Ovary (tissue), 9 donors: ENCODE measurements around the gene KRT3. TPM values are rescaled to one million over a fixed set of nuclear protein-coding genes. Genes with fewer than 3 reads are reported as not detected.

Experiments used
- DNase-seq, 5 donors: peaks; one replicate each; pipeline ENCODE4 v3.0.0-alpha.2; 2019 to 2020
- H3K27ac ChIP-seq, 2 donors: fragments of 200-600 bp; one replicate each; pipeline versions ENCODE4 v1.5.1 to v1.8.0; 2019 to 2022
- H3K27me3 ChIP-seq: fragments of 200-600 bp; one replicate; pipeline ENCODE4 v1.8.0; 2022
- H3K36me3 ChIP-seq: fragments of 200-600 bp; sonication (generic); one replicate; pipeline ENCODE4 v1.5.1; 2019
- H3K4me1 ChIP-seq: one replicate; pipeline ENCODE4 v1.8.1; 2013; ENCODE audit warnings: mild to moderate bottlenecking, moderate library complexity; ENCODE audit not compliant: insufficient read depth
- H3K4me3 ChIP-seq: fragments of 200-600 bp; sonication (generic); one replicate; pipeline ENCODE4 v1.5.1; 2017
- H3K9me3 ChIP-seq, 2 donors: fragments of 200-600 bp in 1 of 2; sonication (generic) in 1 of 2; one replicate each; pipeline versions ENCODE4 v1.5.1 to v1.8.1; 2013 to 2019; ENCODE audit warnings: mild to moderate bottlenecking in 1 of 2, moderate library complexity in 1 of 2
- CTCF ChIP-seq, 3 donors: fragments of 450-650 bp in 2 of 3; fragments of 200-600 bp in 1 of 3; IDR thresholded peaks; one replicate each; pipeline versions ENCODE4 v1.5.1 to v1.8.0; 2016 to 2022; ENCODE audit warnings: antibody characterized with exemption in 3 of 3, mild to moderate bottlenecking in 1 of 3
- EP300 ChIP-seq: sonication (generic); formaldehyde crosslinking; IDR thresholded peaks from one replicate; pipeline ENCODE4 v1.6.1; 2017; ENCODE audit warnings: antibody characterized with exemption
- POLR2A ChIP-seq: fragments of 450-650 bp; IDR thresholded peaks from one replicate; pipeline ENCODE4 v1.6.1; 2017; ENCODE audit warnings: antibody characterized with exemption, mild to moderate bottlenecking, moderate library complexity
- WGBS, 3 donors: extraction: QIAGEN DNeasy Blood & Tissue Kit in 1 of 3; methylation state at CpG; one replicate each; pipeline versions ENCODE4 v1.1.5 to v1.1.7; 2013 to 2017; 5-methylcytosine and 5-hydroxymethylcytosine counted together
- intact Hi-C, 4 donors: fragments of 100-400 bp; cut with DNase I; formaldehyde crosslinking; loops; one replicate each; pipeline versions ENCODE4 v1.11.0 to v1.15.1; 2022 to 2023
- polyA plus RNA-seq, 2 donors: library from polyadenylated mRNA; stranded (reverse); fragments of 200-250 nt in 1 of 2; fragments of 350-450 nt in 1 of 2; fragmentation: Illumina TruSeq in 1 of 2; extraction: RNeasy Lipid Tissue Mini Kit (QIAGEN cat#74804) in 1 of 2; gene quantifications; one replicate each; pipeline ENCODE4 v1.2.3, GENCODE V29; 2013 to 2014
- total RNA-seq, 7 donors: library from RNA; depleted of rRNA in 2 of 7; stranded (reverse); fragments of >200 nt in 2 of 7; fragmentation: NEBNext Ultra II Directional in 3 of 7; extraction: Animal tissue kit (Norgen Biotek cat#: 25700) in 3 of 7; gene quantifications; one replicate each; pipeline versions ENCODE4 v1.1.0 to v1.2.4, GENCODE V29; 2016 to 2023
- donor health status: DM: no; HTN: no; CAD: no; lungs with moderate emphysema.
- donor health status: DM: no; HTN: no; CAD: no.
- donor health status: Bipolar disorder and iron deficiency.
- donor health status: DM: yes; HTN: yes; CAD: no.
- donor health status: DM: no; HTN: no; CAD: no.
- donor health status: DM: yes; HTN: yes; CAD: no.

Gene KRT3
- total and polyA plus RNA-seq, 9 donors, result not detected

GRCh38 chr12:52768479-52769200, 27.3 kb downstream of the KRT3 start:
- WGBS, 3 donors, result 80 to 86% (median 84%) methylated on average over 10 of the region's 10 CpGs
- H3K4me3 ChIP-seq, result no peak overlapping the region
- no peaks in the 10 kb centered on the region for H3K4me1 ChIP-seq
- intact Hi-C loops, result no loop called here
- no peaks in the 10 kb centered on the region for H3K36me3 ChIP-seq
- H3K27ac ChIP-seq, result no peak overlapping the region
- no peaks in the 10 kb centered on the region for H3K9me3 ChIP-seq
- no peaks in the 10 kb centered on the region for H3K27me3 ChIP-seq
- no peak for DNase-seq
- TF ChIP-seq POLR2A, result no peak
- no peak for TF ChIP-seq CTCF (IDR thresholded peaks at IDR 0.05)
- TF ChIP-seq EP300, result no peak

- Histone ChIP-seq H3K9me3 (no peaks in the 10 kb centered on the region), H3K27ac (no peak overlapping the region), H3K4me3 (no peak overlapping the region), H3K4me1 (no peaks in the 10 kb centered on the region), H3K36me3 (no peaks in the 10 kb centered on the region), H3K27me3 (no peaks in the 10 kb centered on the region)
- no peak for TF ChIP-seq EP300
- TF ChIP-seq POLR2A, result no peak
- no peak for TF ChIP-seq CTCF (IDR thresholded peaks at IDR 0.05)
- WGBS, 3 donors, result 38 to 56% (median 39%) methylated on average over 3 of the region's 3 CpGs
- no peak for DNase-seq
- intact Hi-C loops, result no loop called here
Measured at GRCh38 chr12:52767427-52767826, 28.5 kb downstream of the KRT3 start.

GRCh38 chr12:52767020-52767379, 28.9 kb downstream of the KRT3 start:
- intact Hi-C loops, result no loop called here
- Histone ChIP-seq H3K9me3 (no peaks in the 10 kb centered on the region), H3K36me3 (no peaks in the 10 kb centered on the region), H3K4me3 (no peak overlapping the region), H3K4me1 (no peaks in the 10 kb centered on the region), H3K27ac (no peak overlapping the region), H3K27me3 (no peaks in the 10 kb centered on the region)
- DNase-seq, result no peak
- no peak for TF ChIP-seq EP300
- TF ChIP-seq CTCF (IDR thresholded peaks at IDR 0.05), result no peak
- no peak for TF ChIP-seq POLR2A
- 70 to 77% (median 76%) methylated on average over 1 of the region's 1 CpG for WGBS, 3 donors

GRCh38 chr12:52766351-52767019, 29.4 kb downstream of the KRT3 start:
- Histone ChIP-seq H3K9me3 (no peaks in the 10 kb centered on the region), H3K27me3 (no peaks in the 10 kb centered on the region), H3K4me1 (no peaks in the 10 kb centered on the region), H3K36me3 (no peaks in the 10 kb centered on the region), H3K27ac (no peak overlapping the region), H3K4me3 (no peak overlapping the region)
- WGBS, 3 donors, result 79 to 91% (median 85%) methylated on average over 5 of the region's 5 CpGs
- DNase-seq, result no peak
- TF ChIP-seq POLR2A, result no peak
- TF ChIP-seq EP300, result no peak
- TF ChIP-seq CTCF (IDR thresholded peaks at IDR 0.05), result no peak
- intact Hi-C loops, result no loop called here
